GM18502 (cell line): Measurements from ENCODE around the gene SLC39A10.

ENCODE experiments used
- ATAC-seq: cut with Tn5 transposase; IDR thresholded peaks from one replicate; pipeline ENCODE4 v1.9.1; 2021; ENCODE audit warnings: mild to moderate bottlenecking; ENCODE audit not compliant: unreplicated experiment, poor library complexity

SLC39A10 gene

GRCh38 chr2:195656859-195657633 is at the start of gene SLC39A10:
Gene SLC39A10, plus strand, starts transcription at chr2:195657226. Its CDS starts 22,817 bp downstream, at chr2:195680043.
- ATAC-seq, result peak; percentile 78

- ATAC-seq, result no peak
Observed at GRCh38 chr2:195608768-195609454, 48.1 kb upstream of the SLC39A10 start.

- no peak for ATAC-seq
Observed at GRCh38 chr2:195610717-195611116, 46.3 kb upstream of the SLC39A10 start.

- no peak for ATAC-seq
Observed at GRCh38 chr2:195612611-195613495, 44.2 kb upstream of the SLC39A10 start.

- no peak for ATAC-seq
Observed at GRCh38 chr2:195613922-195614321, 43.1 kb upstream of the SLC39A10 start.

GRCh38 chr2:195619590-195619989 is 37.4 kb upstream of the SLC39A10 start:
- no peak for ATAC-seq

- no peak for ATAC-seq
Observed at GRCh38 chr2:195620501-195620900, 36.5 kb upstream of the SLC39A10 start.

GRCh38 chr2:195622966-195623365 is 34.1 kb upstream of the SLC39A10 start:
- ATAC-seq, result peak; percentile 81

GRCh38 chr2:195626507-195626906 is 30.5 kb upstream of the SLC39A10 start:
- no peak for ATAC-seq

- no peak for ATAC-seq
Observed at GRCh38 chr2:195628666-195629065, 28.4 kb upstream of the SLC39A10 start.

- no peak for ATAC-seq
Observed at GRCh38 chr2:195632856-195633572, 24.0 kb upstream of the SLC39A10 start.

GRCh38 chr2:195633573-195633870 is 23.5 kb upstream of the SLC39A10 start:
- no peak for ATAC-seq

GRCh38 chr2:195633974-195634373 is 23.1 kb upstream of the SLC39A10 start:
- ATAC-seq, result no peak

- ATAC-seq, result no peak
Observed at GRCh38 chr2:195636890-195637289, 20.1 kb upstream of the SLC39A10 start.

- ATAC-seq, result no peak
Observed at GRCh38 chr2:195638750-195639149, 18.3 kb upstream of the SLC39A10 start.

GRCh38 chr2:195639238-195639858 is 17.7 kb upstream of the SLC39A10 start:
- ATAC-seq, result no peak

- ATAC-seq, result no peak
Observed at GRCh38 chr2:195639959-195640358, 17.1 kb upstream of the SLC39A10 start.

GRCh38 chr2:195642027-195642678 is 14.9 kb upstream of the SLC39A10 start:
- ATAC-seq, result no peak

GRCh38 chr2:195642679-195643068 is 14.4 kb upstream of the SLC39A10 start:
- no peak for ATAC-seq
